ENCODE results near the gene LRRK2. TPM values are rescaled to one million over a fixed set of nuclear protein-coding genes. Genes with fewer than 3 reads are reported as not detected.

LRRK2 gene
- total RNA-seq, 1 experiment from 2014 or later: 0.26 TPM

DNA sequence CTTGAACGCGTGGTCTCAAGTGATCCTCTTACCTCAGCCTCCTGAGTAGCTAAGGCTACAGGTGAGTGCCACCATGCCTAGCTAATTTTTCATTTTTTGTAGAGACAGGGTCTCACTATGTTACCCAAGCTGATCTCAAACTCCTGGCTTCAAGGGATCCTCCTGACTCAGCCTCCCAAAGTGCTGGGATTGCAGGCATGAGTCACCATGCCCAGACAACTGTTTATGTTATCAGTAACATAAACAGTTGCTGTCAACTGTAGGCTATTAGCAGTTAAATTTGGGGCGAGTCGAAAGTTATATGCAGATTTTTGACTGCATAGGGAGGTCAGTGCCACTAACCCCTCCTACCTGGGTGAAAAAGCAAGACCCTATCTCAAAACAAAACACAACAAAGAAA is 26.2 kb upstream of the LRRK2 start:
- H3K4me3 ChIP-seq: no peak overlapping the region
- ChIA-PET CTCF (no interaction called here), POLR2A (ENCODE audit: unreplicated experiment) (no interaction called here)
- no peaks in the 10 kb centered on the region for H3F3A ChIP-seq (ENCODE audit: insufficient read depth, low read depth)
- H3K9me3 ChIP-seq (ENCODE audit: insufficient read depth, low read depth): no peaks in the 10 kb centered on the region; the same call in 1 of the 2 replicates
- H3K4me1 ChIP-seq (replicated peaks; ENCODE audit: insufficient read depth): no peaks in the 10 kb centered on the region
- H2AFZ ChIP-seq: no peak overlapping the region
- no peak overlapping the region for H3K4me2 ChIP-seq
- TF ChIP-seq EZH2 (IDR thresholded peaks at IDR 0.05; ENCODE audit: low read depth): no peak
- TF ChIP-seq CTCF (conservative IDR thresholded peaks at IDR 0.05): no peak
- no peaks in the 10 kb centered on the region for H3K9me2 ChIP-seq (ENCODE audit: insufficient read depth)
- H3K27ac ChIP-seq: no peak overlapping the region
- intact Hi-C loops (cut with micrococcal nuclease; ENCODE audit: unreplicated experiment): no loop called here
- no peaks in the 10 kb centered on the region for H4K20me1 ChIP-seq (ENCODE audit: insufficient read depth)
- H3K79me2 ChIP-seq (ENCODE audit: low read depth): no peaks in the 10 kb centered on the region
- H3K27me3 ChIP-seq (ENCODE audit: insufficient read depth, low read depth): no peaks in the 10 kb centered on the region
- BruUV-seq (replicated peaks): no TSS peak
- no peak for DNase-seq
- no peaks in the 10 kb centered on the region for H3K36me3 ChIP-seq (ENCODE audit: low read depth)

- H3K27me3 ChIP-seq (ENCODE audit: insufficient read depth, low read depth): no peaks in the 10 kb centered on the region
- TF ChIP-seq EZH2 (IDR thresholded peaks at IDR 0.05; ENCODE audit: low read depth) (no peak), CTCF (conservative IDR thresholded peaks at IDR 0.05) (no peak)
- H3K4me2 ChIP-seq: no peak overlapping the region
- ChIA-PET POLR2A (ENCODE audit: unreplicated experiment) (no interaction called here), CTCF (no interaction called here)
- no peaks in the 10 kb centered on the region for H3F3A ChIP-seq (ENCODE audit: insufficient read depth, low read depth)
- intact Hi-C loops (cut with micrococcal nuclease; ENCODE audit: unreplicated experiment): no loop called here
- H3K9me3 ChIP-seq (ENCODE audit: insufficient read depth, low read depth): no peaks in the 10 kb centered on the region; the same call in none of the 2 replicates
- H4K20me1 ChIP-seq (ENCODE audit: insufficient read depth): no peaks in the 10 kb centered on the region
- no TSS peak for BruUV-seq (replicated peaks)
- H3K4me1 ChIP-seq (replicated peaks; ENCODE audit: insufficient read depth): no peaks in the 10 kb centered on the region
- DNase-seq: no peak
- H3K79me2 ChIP-seq (ENCODE audit: low read depth): no peaks in the 10 kb centered on the region
- H2AFZ ChIP-seq: peak overlapping the region; percentile 40; the same call in 1 of the 2 replicates
- no peak overlapping the region for H3K27ac ChIP-seq
- no peaks in the 10 kb centered on the region for H3K9me2 ChIP-seq (ENCODE audit: insufficient read depth)
- no peaks in the 10 kb centered on the region for H3K36me3 ChIP-seq (ENCODE audit: low read depth)
- no peak overlapping the region for H3K4me3 ChIP-seq
Observed at GRCh38 chr12:40202095-40203059, 22.4 kb upstream of the LRRK2 start.

- Histone ChIP-seq H3K4me3 (no peak overlapping the region), H3K27ac (no peak overlapping the region), H3K79me2 (ENCODE audit: low read depth) (no peaks in the 10 kb centered on the region), H3K4me1 (replicated peaks; ENCODE audit: insufficient read depth) (no peaks in the 10 kb centered on the region), H3K4me2 (no peak overlapping the region), H3F3A (ENCODE audit: insufficient read depth, low read depth) (no peaks in the 10 kb centered on the region), H3K9me3 (ENCODE audit: insufficient read depth, low read depth) (no peaks in the 10 kb centered on the region; the same call in none of the 2 replicates), H3K36me3 (ENCODE audit: low read depth) (no peaks in the 10 kb centered on the region), H3K27me3 (ENCODE audit: insufficient read depth, low read depth) (no peaks in the 10 kb centered on the region), H2AFZ (peak overlapping the region; percentile 40; the same call in 1 of the 2 replicates), H4K20me1 (ENCODE audit: insufficient read depth) (no peaks in the 10 kb centered on the region), H3K9me2 (ENCODE audit: insufficient read depth) (no peaks in the 10 kb centered on the region)
- DNase-seq: no peak
- CTCF ChIA-PET: no interaction called here
- POLR2A ChIA-PET (ENCODE audit: unreplicated experiment): no interaction called here
- intact Hi-C loops (cut with micrococcal nuclease; ENCODE audit: unreplicated experiment): no loop called here
- BruUV-seq (replicated peaks): no TSS peak
- TF ChIP-seq CTCF (conservative IDR thresholded peaks at IDR 0.05) (no peak), EZH2 (IDR thresholded peaks at IDR 0.05; ENCODE audit: low read depth) (no peak)
Observed at GRCh38 chr12:40203060-40203430, 21.8 kb upstream of the LRRK2 start.
